ENCODE data around the gene MTUS2. TPM values are rescaled to one million over a fixed set of nuclear protein-coding genes. Genes with fewer than 3 reads are reported as not detected.

Gene MTUS2
- total and polyA plus RNA-seq, 2 donors (not counting 3 experiments of a cell fraction or from before 2014, with no cell fraction given), result not detected

- no TSS peak for BruUV-seq (replicated peaks)
These were observed 645.7 kb downstream of the MTUS2 start for GRCh38 chr13:29465741-29466293.

GRCh38 chr13:29471551-29471950, 651.4 kb downstream of the MTUS2 start:
- Histone ChIP-seq H2AFZ (ENCODE audit: low read depth, low read length) (no peak overlapping the region), H3K9ac (replicated peaks; ENCODE audit: extremely low read depth, insufficient read depth, low read length) (no peak overlapping the region), H3K27ac (ENCODE audit: insufficient read depth, low read depth, low read length) (no peak overlapping the region), H3K9me3 (replicated peaks; ENCODE audit: control insufficient read depth, insufficient read depth, low read length) (no peaks in the 10 kb centered on the region), H3K36me3 (ENCODE audit: control insufficient read depth in 2 of 2, extremely low read depth in 1 of 2, insufficient read depth in 2 of 2, low read length in 2 of 2) (no peaks in the 10 kb centered on the region), H3K4me1 (ENCODE audit: control insufficient read depth, extremely low read depth, insufficient read depth, low read length) (no peaks in the 10 kb centered on the region), H3K9me1 (replicated peaks; ENCODE audit: control insufficient read depth, extremely low read depth, insufficient read depth, low read length) (no peaks in the 10 kb centered on the region), H3K4me2 (ENCODE audit: insufficient read depth, low read length) (no peak overlapping the region), H3K27me3 (ENCODE audit: control insufficient read depth in 2 of 2, insufficient read depth in 2 of 2, low read length in 2 of 2) (peaks cover 2 to 14% of the 10 kb centered on the region in 2 experiments), H3K79me2 (ENCODE audit: control insufficient read depth, insufficient read depth, low read length) (no peaks in the 10 kb centered on the region), H3K4me3 (replicated peaks in 1 of 3; ENCODE audit: insufficient read depth in 1 of 3, low read depth in 1 of 3, low read length in 3 of 3) (no peak overlapping the region), H4K20me1 (replicated peaks; ENCODE audit: control insufficient read depth, extremely low read depth, insufficient read depth, low read length) (no peaks in the 10 kb centered on the region)
- BruUV-seq (replicated peaks), result no TSS peak
- DNase-seq (ENCODE audit: low read depth, low spot score) (no peak), FAIRE-seq (no peak)
- POLR2A ChIA-PET, result no interaction called here
- intact Hi-C loops (cut with micrococcal nuclease) (no loop called here), dilution Hi-C loops (cut with MboI; ENCODE audit: extremely low pct_ligation_motif_present, low sequenced_read_pairs) (loop anchor here (25.0 kb wide), 1 partner anchor 241 kb away; no protein-coding TSS in a partner anchor)
- CTCF ChIA-PET, result interaction anchor here (0.6 to 3.4 kb wide), 17 partner anchors 9 to 643 kb away, joined by 3 to 50 read pairs (median 6); no protein-coding TSS in a partner anchor
- TF ChIP-seq FOS (IDR thresholded peaks at IDR 0.05; ENCODE audit: borderline replicate concordance, insufficient read depth, low read length), result no peak
- TF ChIP-seq POLR2AphosphoS5 (IDR thresholded peaks at IDR 0.05; ENCODE audit: insufficient read depth, low read depth, low read length), result no peak
- TF ChIP-seq, protein P1, sequence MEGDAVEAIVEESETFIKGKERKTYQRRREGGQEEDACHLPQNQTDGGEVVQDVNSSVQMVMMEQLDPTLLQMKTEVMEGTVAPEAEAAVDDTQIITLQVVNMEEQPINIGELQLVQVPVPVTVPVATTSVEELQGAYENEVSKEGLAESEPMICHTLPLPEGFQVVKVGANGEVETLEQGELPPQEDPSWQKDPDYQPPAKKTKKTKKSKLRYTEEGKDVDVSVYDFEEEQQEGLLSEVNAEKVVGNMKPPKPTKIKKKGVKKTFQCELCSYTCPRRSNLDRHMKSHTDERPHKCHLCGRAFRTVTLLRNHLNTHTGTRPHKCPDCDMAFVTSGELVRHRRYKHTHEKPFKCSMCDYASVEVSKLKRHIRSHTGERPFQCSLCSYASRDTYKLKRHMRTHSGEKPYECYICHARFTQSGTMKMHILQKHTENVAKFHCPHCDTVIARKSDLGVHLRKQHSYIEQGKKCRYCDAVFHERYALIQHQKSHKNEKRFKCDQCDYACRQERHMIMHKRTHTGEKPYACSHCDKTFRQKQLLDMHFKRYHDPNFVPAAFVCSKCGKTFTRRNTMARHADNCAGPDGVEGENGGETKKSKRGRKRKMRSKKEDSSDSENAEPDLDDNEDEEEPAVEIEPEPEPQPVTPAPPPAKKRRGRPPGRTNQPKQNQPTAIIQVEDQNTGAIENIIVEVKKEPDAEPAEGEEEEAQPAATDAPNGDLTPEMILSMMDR (IDR thresholded peaks at IDR 0.05; ENCODE audit: extremely low read depth in 1 of 2, insufficient read depth in 1 of 2, low read depth in 1 of 2, low read length in 2 of 2), result no peak
- TF ChIP-seq EZH2 (IDR thresholded peaks at IDR 0.05; ENCODE audit: borderline replicate concordance, low read depth, low read length, severe bottlenecking), result no peak
- no peak for TF ChIP-seq JUN (IDR thresholded peaks at IDR 0.05; ENCODE audit: borderline replicate concordance, insufficient read depth, insufficient read length, low read depth)
- no peak for TF ChIP-seq MAX (IDR thresholded peaks at IDR 0.05; ENCODE audit: insufficient read depth, insufficient read length)
- TF ChIP-seq POLR2A (IDR thresholded peaks at IDR 0.05; ENCODE audit: low read depth, low read length), result no peak
- TF ChIP-seq MYC (IDR thresholded peaks at IDR 0.05; ENCODE audit: low read depth, low read length), result no peak
- TF ChIP-seq GATA2 (IDR thresholded peaks at IDR 0.05; ENCODE audit: insufficient read depth, insufficient read length, low read depth, low read length), result no peak

More at GRCh38 chr13:29465741-29466293, 645.7 kb downstream of the MTUS2 start:
- H3K79me2 ChIP-seq (ENCODE audit: control insufficient read depth, insufficient read depth, low read length), result no peaks in the 10 kb centered on the region
- no peak overlapping the region for H3K9ac ChIP-seq (replicated peaks; ENCODE audit: extremely low read depth, insufficient read depth, low read length)
- intact Hi-C loops (cut with micrococcal nuclease) (no loop called here), dilution Hi-C loops (cut with MboI; ENCODE audit: extremely low pct_ligation_motif_present, low sequenced_read_pairs) (loop anchor here (25.0 kb wide), 1 partner anchor 246 kb away; no protein-coding TSS in a partner anchor)
- POLR2A ChIA-PET, result no interaction called here
- no peaks in the 10 kb centered on the region for H4K20me1 ChIP-seq (replicated peaks; ENCODE audit: control insufficient read depth, extremely low read depth, insufficient read depth, low read length)
- no peak overlapping the region for H3K4me3 ChIP-seq (replicated peaks in 1 of 3; ENCODE audit: insufficient read depth in 1 of 3, low read depth in 1 of 3, low read length in 3 of 3)
- no peak overlapping the region for H2AFZ ChIP-seq (ENCODE audit: low read depth, low read length)
- H3K27ac ChIP-seq (ENCODE audit: insufficient read depth, low read depth, low read length), result no peak overlapping the region
- no peaks in the 10 kb centered on the region for H3K9me1 ChIP-seq (replicated peaks; ENCODE audit: control insufficient read depth, extremely low read depth, insufficient read depth, low read length)
- no peaks in the 10 kb centered on the region for H3K4me1 ChIP-seq (ENCODE audit: control insufficient read depth, extremely low read depth, insufficient read depth, low read length)
- CTCF ChIA-PET, result no interaction called here
- FAIRE-seq (peak; percentile 68), DNase-seq (ENCODE audit: low read depth, low spot score) (no peak)
- H3K4me2 ChIP-seq (ENCODE audit: insufficient read depth, low read length), result no peak overlapping the region
- TF ChIP-seq JUN (IDR thresholded peaks at IDR 0.05; ENCODE audit: borderline replicate concordance, insufficient read depth, insufficient read length, low read depth) (no peak), MAX (IDR thresholded peaks at IDR 0.05; ENCODE audit: insufficient read depth, insufficient read length) (no peak), MYC (IDR thresholded peaks at IDR 0.05; ENCODE audit: low read depth, low read length) (no peak), EZH2 (IDR thresholded peaks at IDR 0.05; ENCODE audit: borderline replicate concordance, low read depth, low read length, severe bottlenecking) (no peak), POLR2A (IDR thresholded peaks at IDR 0.05; ENCODE audit: low read depth, low read length) (no peak)
- no peaks in the 10 kb centered on the region for H3K36me3 ChIP-seq (ENCODE audit: control insufficient read depth in 2 of 2, extremely low read depth in 1 of 2, insufficient read depth in 2 of 2, low read length in 2 of 2)
- no peaks in the 10 kb centered on the region for H3K9me3 ChIP-seq (replicated peaks; ENCODE audit: control insufficient read depth, insufficient read depth, low read length)
- peaks cover 1 to 9% of the 10 kb centered on the region in 2 experiments for H3K27me3 ChIP-seq (ENCODE audit: control insufficient read depth in 2 of 2, insufficient read depth in 2 of 2, low read length in 2 of 2)
